HCT116 (cell line): ENCODE data around the gene RELCH.

Source experiments
- CTCF ChIP-seq, 3 experiments: fragments of 200-600 bp in 1 of 3; sonication (generic) in 1 of 3; IDR thresholded peaks in 2 of 3; conservative IDR thresholded peaks in 1 of 3; 2 replicates each; pipeline ENCODE4 v1.5.1; 2012 to 2017; ENCODE audit warnings: low read depth in 2 of 3, low read length in 2 of 3, antibody characterized with exemption in 1 of 3, borderline replicate concordance in 1 of 3, control low read depth in 1 of 3, mild to moderate bottlenecking in 1 of 3, mixed read lengths in 1 of 3, mixed run types in 1 of 3, moderate library complexity in 1 of 3; ENCODE audit not compliant: insufficient read depth in 1 of 3
- EZH2 ChIP-seq: fragments of 200-600 bp; sonication (generic); IDR thresholded peaks from 2 replicates; pipeline ENCODE4 v1.6.1; 2017; ENCODE audit warnings: antibody characterized with exemption, mixed run types
- EZH2phosphoT487 ChIP-seq: fragments of 200-600 bp; IDR thresholded peaks from 2 replicates; pipeline ENCODE4 v1.6.1; 2018; ENCODE audit warnings: antibody characterized with exemption, borderline replicate concordance
- POLR2AphosphoS5 ChIP-seq: IDR thresholded peaks from 2 replicates; pipeline ENCODE4 v1.6.1; 2011; ENCODE audit warnings: mild to moderate bottlenecking, low read depth, low read length, moderate library complexity
- SRF ChIP-seq: IDR thresholded peaks from 2 replicates; pipeline ENCODE4 v1.6.1; 2012; ENCODE audit warnings: low read depth
- TCF7L2 ChIP-seq: IDR thresholded peaks from 2 replicates; pipeline ENCODE4 v1.7.0; 2011; ENCODE audit warnings: borderline replicate concordance, inconsistent platforms; ENCODE audit not compliant: insufficient read depth, insufficient read length; ENCODE audit errors: extremely low read depth
- ZBTB33 ChIP-seq: IDR thresholded peaks from 2 replicates; pipeline ENCODE4 v1.6.1; 2011; ENCODE audit warnings: mild to moderate bottlenecking, low read length, moderate library complexity; ENCODE audit not compliant: insufficient replicate concordance; ENCODE audit errors: extremely low read depth
- ZNF274 ChIP-seq: fragments of 200-500 bp; sonication (Bioruptor generic); IDR thresholded peaks from 2 replicates; pipeline ENCODE4 v1.6.1; 2014; ENCODE audit warnings: mild to moderate bottlenecking, low read depth, low read length, inconsistent platforms

GRCh38 chr18:62196079-62196478, 9.0 kb downstream of the RELCH start:
- TF ChIP-seq TCF7L2: no peak
- no peak for TF ChIP-seq ZNF274
- TF ChIP-seq CTCF (IDR thresholded peaks at IDR 0.05 in 2 of 3, conservative IDR thresholded peaks at IDR 0.05 in 1 of 3; ENCODE audit: borderline replicate concordance in 1 of 3, insufficient read depth in 1 of 3, low read depth in 2 of 3, low read length in 2 of 3): peak in 2 of 3 experiments; percentile 44 to 51; a peak in 4 of 6 replicates
- no peak for TF ChIP-seq POLR2AphosphoS5
- TF ChIP-seq EZH2: no peak
- TF ChIP-seq ZBTB33: no peak
- no peak for TF ChIP-seq EZH2phosphoT487
- no peak for TF ChIP-seq SRF
